Gastroesophageal sphincter (tissue), 3 donors: ENCODE results near the gene OR1K1.

Experiments
- EP300 ChIP-seq: sonication (generic); formaldehyde crosslinking; IDR thresholded peaks from one replicate; pipeline ENCODE4 v1.6.1; 2017; ENCODE audit warnings: antibody characterized with exemption, mild to moderate bottlenecking
- POLR2A ChIP-seq, 2 donors: fragments of 450-650 bp; IDR thresholded peaks; one replicate each; pipeline ENCODE4 v1.6.1; 2017; ENCODE audit warnings: antibody characterized with exemption in 2 of 2, mild to moderate bottlenecking in 2 of 2, moderate library complexity in 1 of 2
- POLR2AphosphoS5 ChIP-seq: sonication (generic); formaldehyde crosslinking; IDR thresholded peaks from one replicate; pipeline ENCODE4 v1.6.1; 2017; ENCODE audit warnings: antibody characterized with exemption
- TF ChIP-seq, protein P1 (sequence below), 4 experiments: fragments of 200-600 bp in 2 of 4; fragments of 450-650 bp in 2 of 4; sonication (generic) in 1 of 4; IDR thresholded peaks; one replicate each; pipeline ENCODE4 v1.5.1; 2017 to 2019; ENCODE audit warnings: antibody characterized with exemption in 4 of 4, mild to moderate bottlenecking in 2 of 4, moderate library complexity in 2 of 4

DNA sequence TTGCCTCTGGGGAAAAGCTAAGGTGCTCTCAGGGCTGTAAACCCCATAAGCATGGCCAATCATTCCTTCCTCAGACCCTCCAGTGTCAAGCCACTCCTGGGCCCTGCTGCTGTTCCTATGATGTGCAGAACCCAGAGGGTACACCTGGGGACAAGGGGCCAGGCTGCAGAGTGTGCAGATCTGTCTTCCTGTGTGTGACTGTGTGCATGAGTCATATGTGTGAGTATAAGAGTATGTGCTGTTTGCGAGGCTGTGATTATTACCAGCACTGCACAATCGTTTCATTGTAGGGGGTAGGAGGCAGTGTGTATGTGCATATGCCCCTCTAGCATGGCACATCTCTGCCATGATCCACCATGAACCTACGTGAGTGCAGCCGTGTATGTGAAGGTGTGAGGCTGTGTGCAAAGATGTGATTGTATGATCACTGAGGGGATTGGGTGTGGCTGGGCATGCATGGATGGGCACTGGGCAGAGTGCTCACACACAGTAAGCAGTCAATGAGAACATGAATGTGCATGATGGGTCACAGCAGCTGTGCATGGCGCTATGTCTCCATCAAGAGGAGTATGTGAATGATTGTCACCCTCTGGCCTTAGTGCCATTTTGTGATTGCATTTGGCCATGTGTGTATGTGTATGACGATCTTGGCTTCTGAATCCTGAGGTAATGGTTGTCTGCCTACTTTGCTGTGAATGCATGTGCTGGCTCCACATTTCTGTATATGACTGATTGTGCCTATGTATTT lies 2.4 kb upstream of the OR1K1 start:
- TF ChIP-seq, protein P1, sequence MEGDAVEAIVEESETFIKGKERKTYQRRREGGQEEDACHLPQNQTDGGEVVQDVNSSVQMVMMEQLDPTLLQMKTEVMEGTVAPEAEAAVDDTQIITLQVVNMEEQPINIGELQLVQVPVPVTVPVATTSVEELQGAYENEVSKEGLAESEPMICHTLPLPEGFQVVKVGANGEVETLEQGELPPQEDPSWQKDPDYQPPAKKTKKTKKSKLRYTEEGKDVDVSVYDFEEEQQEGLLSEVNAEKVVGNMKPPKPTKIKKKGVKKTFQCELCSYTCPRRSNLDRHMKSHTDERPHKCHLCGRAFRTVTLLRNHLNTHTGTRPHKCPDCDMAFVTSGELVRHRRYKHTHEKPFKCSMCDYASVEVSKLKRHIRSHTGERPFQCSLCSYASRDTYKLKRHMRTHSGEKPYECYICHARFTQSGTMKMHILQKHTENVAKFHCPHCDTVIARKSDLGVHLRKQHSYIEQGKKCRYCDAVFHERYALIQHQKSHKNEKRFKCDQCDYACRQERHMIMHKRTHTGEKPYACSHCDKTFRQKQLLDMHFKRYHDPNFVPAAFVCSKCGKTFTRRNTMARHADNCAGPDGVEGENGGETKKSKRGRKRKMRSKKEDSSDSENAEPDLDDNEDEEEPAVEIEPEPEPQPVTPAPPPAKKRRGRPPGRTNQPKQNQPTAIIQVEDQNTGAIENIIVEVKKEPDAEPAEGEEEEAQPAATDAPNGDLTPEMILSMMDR (IDR thresholded peaks at IDR 0.05): no peak
- TF ChIP-seq POLR2AphosphoS5: no peak
- no peak for TF ChIP-seq POLR2A (IDR thresholded peaks at IDR 0.05)
- no peak for TF ChIP-seq EP300
